Measurements from ENCODE around the gene UTS2.

GRCh38 chr1:7893529-7894180 lies 40.8 kb upstream of the UTS2 start:
- TF ChIP-seq CTCF (IDR thresholded peaks at IDR 0.05), result no peak
- TF ChIP-seq EP300 (IDR thresholded peaks at IDR 0.05; ENCODE audit: low read depth), result no peak
- no peak for TF ChIP-seq POLR2AphosphoS5 (IDR thresholded peaks at IDR 0.05)
